ENCODE results near the gene NPAS4. TPM values are rescaled to one million over a fixed set of nuclear protein-coding genes. Genes with fewer than 3 reads are reported as not detected.

Gene NPAS4
- total and polyA plus RNA-seq, 9 of the 15 experiments (the other 6 are each of a cell fraction or from before 2014, with no cell fraction given): not detected

DNA sequence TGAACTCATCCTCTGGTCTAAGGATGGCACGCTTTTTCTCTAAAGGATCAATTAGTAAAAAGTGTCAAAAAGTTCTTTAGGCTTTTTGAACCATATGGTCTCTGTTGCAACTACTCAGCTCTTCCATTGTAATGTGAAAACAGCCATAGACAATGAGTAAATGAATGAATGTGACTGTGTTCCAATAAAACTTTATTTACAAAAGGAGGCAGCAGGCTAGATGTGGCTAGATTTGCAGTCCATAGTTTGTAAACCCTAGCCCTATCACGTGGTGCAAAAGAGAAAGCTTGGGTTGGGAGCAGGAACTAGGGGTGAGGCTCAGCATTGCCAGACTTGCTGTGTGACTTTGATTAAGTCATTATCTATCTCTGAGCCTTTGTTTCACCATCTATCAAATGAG is 5.4 kb upstream of the NPAS4 start:
- Histone ChIP-seq H3K27ac (ENCODE audit: extremely low read depth, low read depth, low read length) (no peak overlapping the region), H3K9ac (ENCODE audit: insufficient read depth in 1 of 2, low read depth in 2 of 2, low read length in 2 of 2) (no peak overlapping the region), H2AFZ (ENCODE audit: low read depth, low read length) (no peak overlapping the region), H3K36me3 (ENCODE audit: control insufficient read depth, insufficient read depth, low read length) (no peaks in the 10 kb centered on the region), H3K4me3 (no peak overlapping the region), H3K9me1 (ENCODE audit: control insufficient read depth, insufficient read depth, low read length) (peaks cover 6% of the 10 kb centered on the region), H3K9me3 (replicated peaks; ENCODE audit: control insufficient read depth, insufficient read depth, low read depth, low read length) (no peaks in the 10 kb centered on the region), H3K4me2 (ENCODE audit: insufficient read depth, low read length) (no peak overlapping the region), H3K27me3 (ENCODE audit: control insufficient read depth in 2 of 2, insufficient read depth in 2 of 2, low read length in 2 of 2) (peaks cover 24 to 44% of the 10 kb centered on the region in 2 experiments), H3K4me1 (replicated peaks in 1 of 2; ENCODE audit: control insufficient read depth in 2 of 2, insufficient read depth in 2 of 2, low read length in 2 of 2) (peaks cover 0 to 2% of the 10 kb centered on the region in 2 experiments; a peak in 2 of 5 replicates), H4K20me1 (replicated peaks; ENCODE audit: control insufficient read depth, insufficient read depth, low read length) (peaks cover 28% of the 10 kb centered on the region), H3K79me2 (ENCODE audit: control insufficient read depth, insufficient read depth, low read length) (no peaks in the 10 kb centered on the region)
- 0% methylated on average over 2 of the region's 2 CpGs for WGBS (ENCODE audit: insufficient coverage, low coverage, missing lambda C conversion rate)
- DNase-seq (ENCODE audit: extremely low read depth in 1 of 4, low spot score in 3 of 4) (no peak), ATAC-seq (no peak), FAIRE-seq (no peak)
- intact Hi-C loops (cut with micrococcal nuclease): no loop called here
- ChIA-PET CTCF (ENCODE audit: low intra/inter-chr PET ratio) (no interaction called here), POLR2A (interaction anchor here (0.6 to 1.5 kb wide), 2 partner anchors 51 to 1105 kb away, joined by 3 to 4 read pairs; partner anchors contain the start of gene PELI3)
- in situ Hi-C loops (cut with MboI): no loop called here
- no TSS peak for BruUV-seq (replicated peaks)
- TF ChIP-seq, protein P1, sequence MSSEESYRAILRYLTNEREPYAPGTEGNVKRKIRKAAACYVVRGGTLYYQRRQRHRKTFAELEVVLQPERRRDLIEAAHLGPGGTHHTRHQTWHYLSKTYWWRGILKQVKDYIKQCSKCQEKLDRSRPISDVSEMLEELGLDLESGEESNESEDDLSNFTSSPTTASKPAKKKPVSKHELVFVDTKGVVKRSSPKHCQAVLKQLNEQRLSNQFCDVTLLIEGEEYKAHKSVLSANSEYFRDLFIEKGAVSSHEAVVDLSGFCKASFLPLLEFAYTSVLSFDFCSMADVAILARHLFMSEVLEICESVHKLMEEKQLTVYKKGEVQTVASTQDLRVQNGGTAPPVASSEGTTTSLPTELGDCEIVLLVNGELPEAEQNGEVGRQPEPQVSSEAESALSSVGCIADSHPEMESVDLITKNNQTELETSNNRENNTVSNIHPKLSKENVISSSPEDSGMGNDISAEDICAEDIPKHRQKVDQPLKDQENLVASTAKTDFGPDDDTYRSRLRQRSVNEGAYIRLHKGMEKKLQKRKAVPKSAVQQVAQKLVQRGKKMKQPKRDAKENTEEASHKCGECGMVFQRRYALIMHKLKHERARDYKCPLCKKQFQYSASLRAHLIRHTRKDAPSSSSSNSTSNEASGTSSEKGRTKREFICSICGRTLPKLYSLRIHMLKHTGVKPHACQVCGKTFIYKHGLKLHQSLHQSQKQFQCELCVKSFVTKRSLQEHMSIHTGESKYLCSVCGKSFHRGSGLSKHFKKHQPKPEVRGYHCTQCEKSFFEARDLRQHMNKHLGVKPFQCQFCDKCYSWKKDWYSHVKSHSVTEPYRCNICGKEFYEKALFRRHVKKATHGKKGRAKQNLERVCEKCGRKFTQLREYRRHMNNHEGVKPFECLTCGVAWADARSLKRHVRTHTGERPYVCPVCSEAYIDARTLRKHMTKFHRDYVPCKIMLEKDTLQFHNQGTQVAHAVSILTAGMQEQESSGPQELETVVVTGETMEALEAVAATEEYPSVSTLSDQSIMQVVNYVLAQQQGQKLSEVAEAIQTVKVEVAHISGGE (CRISPR knock-in tag; IDR thresholded peaks at IDR 0.05): no peak
- no peak for TF ChIP-seq PTRF (tag; IDR thresholded peaks at IDR 0.05)
- TF ChIP-seq, protein P2, sequence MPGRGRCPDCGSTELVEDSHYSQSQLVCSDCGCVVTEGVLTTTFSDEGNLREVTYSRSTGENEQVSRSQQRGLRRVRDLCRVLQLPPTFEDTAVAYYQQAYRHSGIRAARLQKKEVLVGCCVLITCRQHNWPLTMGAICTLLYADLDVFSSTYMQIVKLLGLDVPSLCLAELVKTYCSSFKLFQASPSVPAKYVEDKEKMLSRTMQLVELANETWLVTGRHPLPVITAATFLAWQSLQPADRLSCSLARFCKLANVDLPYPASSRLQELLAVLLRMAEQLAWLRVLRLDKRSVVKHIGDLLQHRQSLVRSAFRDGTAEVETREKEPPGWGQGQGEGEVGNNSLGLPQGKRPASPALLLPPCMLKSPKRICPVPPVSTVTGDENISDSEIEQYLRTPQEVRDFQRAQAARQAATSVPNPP (IDR thresholded peaks at IDR 0.05; ENCODE audit: borderline replicate concordance, insufficient read depth, insufficient read length): no peak
- TF ChIP-seq KLF10 (CRISPR knock-in tag; IDR thresholded peaks at IDR 0.05): no peak
- peak; percentile 56; the same call in 1 of the 2 replicates for TF ChIP-seq ZNF24 (IDR thresholded peaks at IDR 0.05)
- TF ChIP-seq, protein P3, sequence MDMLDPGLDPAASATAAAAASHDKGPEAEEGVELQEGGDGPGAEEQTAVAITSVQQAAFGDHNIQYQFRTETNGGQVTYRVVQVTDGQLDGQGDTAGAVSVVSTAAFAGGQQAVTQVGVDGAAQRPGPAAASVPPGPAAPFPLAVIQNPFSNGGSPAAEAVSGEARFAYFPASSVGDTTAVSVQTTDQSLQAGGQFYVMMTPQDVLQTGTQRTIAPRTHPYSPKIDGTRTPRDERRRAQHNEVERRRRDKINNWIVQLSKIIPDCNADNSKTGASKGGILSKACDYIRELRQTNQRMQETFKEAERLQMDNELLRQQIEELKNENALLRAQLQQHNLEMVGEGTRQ (CRISPR knock-in tag; IDR thresholded peaks at IDR 0.05): 0 out of 2 replicates have a peak, but pooled peaks have one; percentile 24
- no peak for TF ChIP-seq ZKSCAN1 (IDR thresholded peaks at IDR 0.05; ENCODE audit: low read depth, low read length)
- no peak for TF ChIP-seq HNRNPLL (IDR thresholded peaks at IDR 0.05; ENCODE audit: low read depth, low read length, poor library complexity, severe bottlenecking)
